Measurements from ENCODE around the gene CHCHD5. TPM values are rescaled to one million over a fixed set of nuclear protein-coding genes. Genes with fewer than 3 reads are reported as not detected.

The CHCHD5 gene
- total RNA-seq, 6 donors from 2014 or later, result 13.6 to 44.9 (median 25.4) TPM

DNA sequence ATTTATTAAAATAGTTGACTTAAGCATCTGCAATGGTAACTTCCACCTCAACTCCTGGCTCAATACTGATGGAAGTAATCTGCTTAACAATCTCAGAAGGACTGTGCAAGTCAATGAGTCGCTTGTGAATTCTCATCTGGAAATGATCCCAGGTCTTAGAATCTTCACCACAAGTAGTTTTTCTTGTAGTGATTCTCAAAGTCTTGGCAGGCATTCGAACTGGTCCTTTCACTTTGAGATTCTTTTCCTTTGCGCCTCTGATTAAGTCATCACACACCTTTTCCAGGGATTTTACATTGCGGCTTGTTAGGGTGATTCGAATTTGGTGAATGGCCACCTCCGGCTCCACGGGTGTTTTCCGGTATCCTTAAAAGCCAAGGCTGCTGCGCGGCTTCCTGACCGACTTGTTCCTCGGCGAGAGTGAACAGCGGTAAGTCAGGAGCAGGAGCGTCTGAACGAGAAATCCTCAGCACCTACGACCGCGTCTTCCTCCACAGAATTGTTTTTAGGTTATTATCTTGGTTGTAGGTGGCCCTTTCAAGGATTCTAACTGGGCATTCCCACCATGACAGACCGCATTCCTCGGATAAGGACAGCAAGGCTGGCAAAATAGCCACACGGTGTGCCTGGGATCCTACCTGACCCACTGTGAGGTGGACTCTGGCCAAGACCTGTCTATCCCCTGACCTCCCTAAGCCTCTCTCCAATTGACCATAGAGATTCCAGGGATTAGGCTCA, 37.5 kb downstream of the CHCHD5 start:
- TF ChIP-seq POLR2A (IDR thresholded peaks at IDR 0.05) (no peak), POLR2AphosphoS5 (IDR thresholded peaks at IDR 0.05) (no peak), CTCF (IDR thresholded peaks at IDR 0.05) (no peak), EP300 (IDR thresholded peaks at IDR 0.05) (no peak)
- Histone ChIP-seq H3K36me3 (no peaks in the 10 kb centered on the region), H3K27ac (no peak overlapping the region), H3K27me3 (no peaks in the 10 kb centered on the region), H3K4me1 (peaks cover 11 to 29% (median 15%) of the 10 kb centered on the region in 4 donors), H3K9me3 (no peaks in the 10 kb centered on the region), H3K4me3 (no peak overlapping the region)
- WGBS, 2 donors, result 81 to 91% methylated on average over 22 of the region's 22 CpGs
- DNase-seq (peak in 1 of 2 donors; percentile 18), ATAC-seq (ENCODE audit: low FRiP score in 2 of 2) (no peak)

- Histone ChIP-seq H3K9me3 (no peaks in the 10 kb centered on the region), H3K36me3 (no peaks in the 10 kb centered on the region), H3K27me3 (no peaks in the 10 kb centered on the region), H3K4me1 (peaks cover 16 to 33% (median 20%) of the 10 kb centered on the region in 4 donors), H3K27ac (no peak overlapping the region), H3K4me3 (no peak overlapping the region)
- 33 to 40% methylated on average over 3 of the region's 3 CpGs for WGBS, 2 donors
- TF ChIP-seq CTCF (IDR thresholded peaks at IDR 0.05), result no peak
- no peak for TF ChIP-seq EP300 (IDR thresholded peaks at IDR 0.05)
- no peak for TF ChIP-seq POLR2AphosphoS5 (IDR thresholded peaks at IDR 0.05)
- no peak for TF ChIP-seq POLR2A (IDR thresholded peaks at IDR 0.05)
- ATAC-seq (ENCODE audit: low FRiP score in 2 of 2), result peak in 1 of 2 donors; percentile 70
- peak in 1 of 2 donors; percentile 10 for DNase-seq
Observed at GRCh38 chr2:112622528-112622849, 38.1 kb downstream of the CHCHD5 start.

DNA sequence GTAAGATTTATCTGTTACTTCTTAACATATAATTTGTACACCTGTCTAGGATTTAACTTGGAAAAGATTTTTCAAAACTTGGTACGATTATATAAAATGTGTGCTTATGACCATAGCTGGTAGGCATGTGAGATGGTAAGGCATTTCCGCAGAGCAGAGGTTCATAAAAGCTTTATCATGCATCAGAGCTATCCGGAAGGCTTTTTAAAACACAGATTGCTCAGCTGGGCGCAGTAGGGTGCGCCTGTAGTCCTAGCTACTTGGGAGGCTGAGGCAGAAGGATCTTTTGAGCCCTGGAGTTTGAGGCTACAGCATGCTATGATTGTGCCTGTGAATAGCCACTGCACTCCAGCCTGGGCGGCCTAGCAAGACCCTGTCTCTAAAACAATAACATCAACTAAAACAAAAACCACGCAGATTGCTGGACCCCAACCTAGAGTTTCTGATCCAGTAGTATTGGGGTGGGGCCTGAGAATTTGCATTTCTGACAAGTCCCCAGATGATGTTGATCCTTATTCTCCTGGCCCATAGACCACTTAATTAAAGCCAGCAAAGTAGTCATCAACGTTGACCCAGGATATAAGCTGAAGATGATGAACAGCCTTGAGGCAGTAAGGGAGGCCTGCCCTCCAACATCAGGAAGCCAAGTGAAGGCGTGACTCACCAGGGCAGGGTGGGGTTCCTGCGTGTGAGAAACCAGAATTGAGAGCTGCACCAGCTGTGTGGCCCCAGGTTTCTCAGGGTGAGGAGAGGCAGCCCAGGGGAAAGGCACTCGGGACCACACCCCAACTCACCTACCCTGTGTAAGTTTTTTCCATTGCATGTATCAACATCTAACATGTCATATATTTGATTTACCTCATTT, 39.7 kb downstream of the CHCHD5 start:
- no peaks in the 10 kb centered on the region for H3K9me3 ChIP-seq
- peak; percentile 19 to 20 for TF ChIP-seq POLR2AphosphoS5 (IDR thresholded peaks at IDR 0.05)
- TF ChIP-seq CTCF (IDR thresholded peaks at IDR 0.05), result no peak
- TF ChIP-seq POLR2A (IDR thresholded peaks at IDR 0.05), result no peak
- ATAC-seq (ENCODE audit: low FRiP score in 2 of 2), result peak in 1 of 2 donors; percentile 69
- no peak overlapping the region for H3K4me3 ChIP-seq
- DNase-seq, result peak in 1 of 2 donors; percentile 73
- H3K27ac ChIP-seq, result no peak overlapping the region
- 77 to 85% methylated on average over 10 to 11 of the region's 11 CpGs for WGBS, 2 donors
- H3K36me3 ChIP-seq, result no peaks in the 10 kb centered on the region
- H3K27me3 ChIP-seq, result no peaks in the 10 kb centered on the region
- H3K4me1 ChIP-seq, result peaks cover 18 to 45% (median 29%) of the 10 kb centered on the region in 4 donors

DNA sequence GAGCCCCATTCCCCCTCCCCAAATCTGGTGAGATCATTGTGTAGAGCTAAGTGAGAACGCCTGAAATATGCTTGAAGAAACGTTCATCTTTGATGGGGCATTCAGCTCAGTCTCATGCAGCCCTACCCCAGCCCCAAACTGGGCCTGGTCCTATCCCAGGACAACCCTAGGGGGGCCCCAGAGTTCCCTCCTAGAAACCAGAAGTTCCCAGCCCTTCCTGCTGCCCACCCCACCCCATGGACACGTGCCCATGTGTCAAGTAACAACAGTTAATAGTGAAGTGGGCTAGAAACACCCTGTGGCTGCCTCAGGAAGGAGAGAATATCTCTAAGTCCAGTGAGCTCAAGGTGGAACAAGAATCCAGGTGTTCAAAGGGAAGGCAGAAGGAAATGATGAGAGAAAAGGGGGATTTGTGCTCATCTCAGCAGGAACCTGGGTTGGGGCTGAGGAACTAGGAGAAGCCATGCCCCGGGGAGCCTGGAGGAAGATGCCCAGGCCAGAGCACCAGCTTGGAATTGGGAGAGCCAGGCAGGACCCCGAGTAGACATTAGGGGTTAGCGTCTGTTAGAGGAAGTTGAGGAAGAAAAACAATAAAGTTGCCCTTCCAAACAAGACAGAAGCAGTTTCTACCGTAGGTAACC, 41.2 kb downstream of the CHCHD5 start:
- H3K4me3 ChIP-seq, result no peak overlapping the region
- peak overlapping the region in 2 of 4 donors; percentile 83 to 84 for H3K27ac ChIP-seq
- no peak for TF ChIP-seq EP300 (IDR thresholded peaks at IDR 0.05)
- no peak for TF ChIP-seq CTCF (IDR thresholded peaks at IDR 0.05)
- TF ChIP-seq POLR2AphosphoS5 (IDR thresholded peaks at IDR 0.05), result no peak
- TF ChIP-seq POLR2A (IDR thresholded peaks at IDR 0.05), result no peak
- H3K9me3 ChIP-seq, result no peaks in the 10 kb centered on the region
- no peaks in the 10 kb centered on the region for H3K36me3 ChIP-seq
- DNase-seq, result peak in 1 of 2 donors; percentile 20
- no peak for ATAC-seq (ENCODE audit: low FRiP score in 2 of 2)
- peaks cover 23 to 54% (median 40%) of the 10 kb centered on the region in 4 donors for H3K4me1 ChIP-seq
- H3K27me3 ChIP-seq, result no peaks in the 10 kb centered on the region
- WGBS, 2 donors, result 70 to 73% methylated on average over 7 of the region's 7 CpGs
